GM21447 (cell line): ENCODE data around the gene ACTA2.

Experiments used
- ATAC-seq: cut with Tn5 transposase; IDR thresholded peaks from one replicate; pipeline ENCODE4 v1.9.1; 2021; ENCODE audit not compliant: unreplicated experiment

ACTA2 gene

GRCh38 chr10:88952647-88953111 lies at the start of gene ACTA2:
ACTA2 (minus strand) TSS chr10:88952773; CDS start chr10:88948930, 3,843 bp downstream.
- ATAC-seq: no peak

DNA sequence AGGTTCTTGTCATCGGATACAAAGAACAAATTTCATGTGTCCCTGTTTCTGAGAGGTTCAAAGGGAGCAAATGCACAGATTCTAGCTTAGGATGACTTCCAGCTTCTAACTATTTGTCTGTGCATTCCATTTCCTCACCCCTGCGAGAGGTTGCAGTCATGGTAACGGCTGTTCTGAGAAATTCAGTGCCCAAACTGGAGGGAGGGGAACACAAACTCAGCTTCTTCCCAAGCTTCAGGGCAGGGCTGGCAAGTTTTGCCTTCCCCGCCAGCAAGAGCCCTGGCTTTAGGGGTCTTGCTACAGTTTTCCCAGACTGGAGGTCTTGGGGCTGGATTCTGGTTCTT lies 49.1 kb upstream of the ACTA2 start:
- ATAC-seq: no peak

DNA sequence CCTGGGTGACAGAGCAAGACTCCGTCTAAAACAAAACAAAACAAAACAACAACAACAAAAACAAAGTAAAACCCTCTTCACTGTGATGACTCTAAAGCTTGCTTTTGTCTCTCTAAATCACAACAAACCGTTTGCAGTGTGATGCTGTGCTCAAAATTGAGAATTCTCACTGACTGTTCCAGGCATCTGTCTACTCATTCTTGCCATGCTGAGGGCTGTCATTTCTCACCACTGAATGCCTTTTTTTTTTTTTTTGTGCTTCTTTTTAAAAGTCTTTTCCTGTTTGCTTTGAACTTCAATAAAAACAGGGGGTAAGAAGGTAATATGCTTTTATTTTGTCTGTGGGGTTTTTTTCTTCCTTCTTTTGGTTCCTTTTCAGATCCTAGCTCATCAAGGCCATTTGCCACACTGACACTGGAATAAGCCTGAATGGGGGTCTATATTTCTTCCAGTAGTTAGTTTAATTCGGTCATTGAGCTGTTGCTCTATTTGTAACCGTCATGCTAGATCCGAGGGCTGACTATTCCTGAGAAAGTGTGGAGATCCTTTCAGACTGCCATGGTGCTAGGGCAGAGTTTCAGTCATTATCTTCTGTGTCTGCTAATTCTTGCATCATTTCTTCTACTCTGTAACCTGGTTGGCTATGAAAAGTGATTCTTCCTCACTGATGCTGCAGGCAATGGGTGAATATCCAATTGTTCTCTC lies 48.6 kb upstream of the ACTA2 start:
- ATAC-seq: peak; percentile 42

DNA sequence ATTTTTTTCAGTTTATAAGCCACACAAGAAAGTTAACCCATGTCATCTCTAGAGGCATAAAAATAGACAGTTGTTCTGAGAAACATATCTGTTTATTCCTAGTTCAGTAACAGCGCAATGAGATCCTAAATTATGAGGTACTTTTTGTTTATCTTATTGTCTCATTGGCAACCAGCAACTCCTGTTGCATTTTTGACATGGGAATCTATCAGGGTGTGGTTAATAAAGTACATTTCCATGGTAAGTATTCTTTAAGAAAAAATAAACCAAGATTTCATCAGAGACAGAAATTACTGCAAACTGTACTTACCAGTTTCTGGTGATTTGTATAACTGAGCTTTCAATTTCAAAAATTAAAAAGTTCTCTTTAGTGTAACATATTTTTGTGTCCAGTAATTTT lies 47.1 kb upstream of the ACTA2 start:
- no peak for ATAC-seq

DNA sequence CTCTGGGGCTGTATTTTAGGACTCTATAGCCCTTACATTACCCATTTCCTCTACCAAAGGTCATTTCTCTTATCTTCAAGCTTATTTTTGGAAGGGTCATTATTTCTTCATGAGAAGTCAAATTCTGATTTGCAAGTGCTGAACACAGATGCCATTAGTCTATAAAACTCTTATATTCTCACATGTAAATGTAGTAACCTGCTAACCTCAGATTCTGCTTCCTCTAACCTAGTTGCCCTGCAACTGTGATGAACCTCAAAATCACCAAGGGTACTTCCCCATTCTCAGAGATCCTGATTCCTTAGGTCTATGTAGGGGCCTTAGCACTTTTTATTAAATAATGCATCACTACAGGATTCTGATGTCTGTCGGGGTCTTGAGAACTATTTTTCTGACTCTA lies 44.4 kb upstream of the ACTA2 start:
- ATAC-seq: peak; percentile 59

GRCh38 chr10:88995156-88995876 lies 42.7 kb upstream of the ACTA2 start:
- no peak for ATAC-seq

GRCh38 chr10:88994019-88994418 lies 41.4 kb upstream of the ACTA2 start:
- no peak for ATAC-seq

DNA sequence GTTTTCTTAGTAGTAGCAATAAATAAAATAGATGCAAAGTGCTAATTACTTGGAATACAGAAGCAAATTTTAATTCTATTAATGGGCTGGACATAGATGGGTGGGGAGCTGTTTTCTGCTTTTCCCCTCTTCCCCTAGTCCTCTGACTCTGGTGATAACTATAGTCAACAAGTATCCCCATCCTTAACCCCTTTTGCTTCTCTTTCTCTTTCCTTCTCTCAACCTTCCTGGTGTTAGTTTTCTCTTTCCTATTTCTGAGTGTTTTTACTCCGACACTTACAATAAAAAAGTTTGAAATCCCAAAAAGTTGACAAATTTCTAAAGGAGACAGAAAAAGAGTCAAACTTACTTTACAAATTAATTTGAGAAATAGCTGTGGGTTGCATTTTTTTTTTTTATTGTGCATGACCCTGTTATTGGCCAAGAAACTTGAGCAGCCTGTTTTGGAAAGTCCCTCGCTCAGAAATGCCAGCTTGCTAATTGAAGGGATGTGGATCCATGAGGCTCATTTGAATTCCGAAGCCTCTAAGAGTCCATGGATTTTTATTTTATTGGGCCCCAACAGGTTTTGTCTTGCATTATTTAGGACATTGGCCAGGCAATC lies 40.5 kb upstream of the ACTA2 start:
- no peak for ATAC-seq

- no peak for ATAC-seq
These were observed 39.3 kb upstream of the ACTA2 start for GRCh38 chr10:88991899-88992320.

DNA sequence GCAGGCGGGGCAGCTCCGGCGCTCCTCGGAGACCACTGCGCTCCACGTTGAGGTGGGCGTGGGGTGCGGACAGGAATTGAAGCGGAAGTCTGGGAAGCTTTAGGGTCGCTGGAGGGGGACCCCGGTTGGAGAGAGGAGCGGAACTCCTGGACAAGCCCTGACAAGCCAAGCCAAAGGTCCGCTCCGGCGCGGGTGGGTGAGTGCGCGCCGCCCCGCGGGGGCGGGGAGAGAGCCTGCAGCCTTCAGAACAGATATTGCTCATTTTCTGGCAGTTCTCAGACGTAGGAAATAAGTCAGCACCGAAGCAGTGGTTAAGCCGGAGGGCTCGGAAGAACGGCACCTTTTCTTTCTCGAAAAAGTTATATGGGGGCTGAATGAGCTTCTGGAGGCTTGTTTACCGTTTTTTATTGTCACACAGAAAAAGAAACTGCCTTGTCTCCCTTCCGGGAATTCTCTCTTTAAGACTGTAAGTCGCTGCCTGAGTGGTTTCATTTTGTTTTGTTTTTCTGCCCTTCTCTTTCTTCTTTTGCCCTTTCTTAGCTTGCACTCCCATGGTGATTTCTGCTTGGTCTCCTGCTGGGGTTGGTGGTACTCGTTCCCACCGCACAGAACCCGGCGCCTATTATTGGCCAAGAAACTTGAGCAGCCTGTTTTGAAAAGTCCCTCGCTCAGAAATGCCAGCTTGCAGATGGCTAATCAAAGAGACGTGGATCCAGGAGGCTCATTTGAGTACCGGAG lies 38.8 kb upstream of the ACTA2 start:
- peak; percentile 42 for ATAC-seq

DNA sequence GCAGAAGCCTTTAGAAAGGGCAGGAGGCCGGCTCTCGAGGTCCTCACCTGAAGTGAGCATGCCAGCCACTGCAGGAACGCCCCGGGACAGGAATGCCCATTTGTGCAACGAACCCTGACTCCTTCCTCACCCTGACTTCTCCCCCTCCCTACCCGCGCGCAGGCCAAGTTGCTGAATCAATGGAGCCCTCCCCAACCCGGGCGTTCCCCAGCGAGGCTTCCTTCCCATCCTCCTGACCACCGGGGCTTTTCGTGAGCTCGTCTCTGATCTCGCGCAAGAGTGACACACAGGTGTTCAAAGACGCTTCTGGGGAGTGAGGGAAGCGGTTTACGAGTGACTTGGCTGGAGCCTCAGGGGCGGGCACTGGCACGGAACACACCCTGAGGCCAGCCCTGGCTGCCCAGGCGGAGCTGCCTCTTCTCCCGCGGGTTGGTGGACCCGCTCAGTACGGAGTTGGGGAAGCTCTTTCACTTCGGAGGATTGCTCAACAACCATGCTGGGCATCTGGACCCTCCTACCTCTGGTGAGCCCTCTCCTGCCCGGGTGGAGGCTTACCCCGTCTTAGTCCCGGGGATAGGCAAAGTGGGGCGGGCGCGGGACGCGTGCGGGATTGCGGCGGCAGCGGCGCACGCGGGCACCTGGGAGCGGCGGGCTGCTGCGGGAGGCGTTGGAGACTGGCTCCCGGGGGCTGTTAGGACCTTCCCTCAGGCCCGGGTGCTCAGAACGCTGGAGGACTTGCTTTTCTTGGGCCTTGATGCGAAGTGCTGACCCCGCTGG lies 38.0 kb upstream of the ACTA2 start, which contains the start of gene FAS:
Gene FAS (plus strand): TSS at position 415 of the 777 bp plus-strand sequence. CDS start 79 bp downstream, at position 494.
- ATAC-seq: peak; percentile 62

DNA sequence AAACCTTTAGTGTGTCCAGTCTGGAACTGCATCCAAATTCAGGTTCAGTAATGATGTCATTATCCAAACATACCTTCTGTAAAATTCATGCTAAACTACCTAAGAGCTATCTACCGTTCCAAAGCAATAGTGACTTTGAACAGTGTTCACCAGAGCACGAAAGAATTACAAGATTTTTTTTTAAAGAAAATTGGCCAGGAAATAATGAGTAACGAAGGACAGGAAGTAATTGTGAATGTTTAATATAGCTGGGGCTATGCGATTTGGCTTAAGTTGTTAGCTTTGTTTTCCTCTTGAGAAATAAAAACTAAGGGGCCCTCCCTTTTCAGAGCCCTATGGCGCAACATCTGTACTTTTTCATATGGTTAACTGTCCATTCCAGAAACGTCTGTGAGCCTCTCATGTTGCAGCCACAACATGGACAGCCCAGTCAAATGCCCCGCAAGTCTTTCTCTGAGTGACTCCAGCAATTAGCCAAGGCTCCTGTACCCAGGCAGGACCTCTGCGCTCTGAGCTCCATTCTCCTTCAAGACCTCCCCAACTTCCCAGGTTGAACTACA lies 37.3 kb upstream of the ACTA2 start:
- ATAC-seq: peak; percentile 21

DNA sequence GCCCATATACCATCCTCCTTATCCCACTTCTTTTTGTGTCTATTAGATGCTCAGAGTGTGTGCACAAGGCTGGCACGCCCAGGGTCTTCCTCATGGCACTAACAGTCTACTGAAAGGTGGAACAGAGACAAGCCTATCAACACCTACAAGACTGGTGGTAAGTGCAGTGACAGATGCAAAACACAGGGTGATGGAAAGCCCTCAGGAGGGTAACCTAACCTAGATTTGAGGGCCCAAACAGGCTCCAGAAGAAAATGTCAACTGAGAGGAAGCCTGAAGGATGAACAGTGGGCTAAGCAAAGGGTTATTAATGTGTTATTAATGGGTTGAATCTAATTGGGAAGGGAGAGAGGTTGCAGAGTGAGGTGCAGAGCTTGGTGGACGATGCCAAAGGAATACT lies 36.9 kb upstream of the ACTA2 start:
- ATAC-seq: no peak

GRCh38 chr10:88987840-88988239 lies 35.3 kb upstream of the ACTA2 start:
- ATAC-seq: no peak

DNA sequence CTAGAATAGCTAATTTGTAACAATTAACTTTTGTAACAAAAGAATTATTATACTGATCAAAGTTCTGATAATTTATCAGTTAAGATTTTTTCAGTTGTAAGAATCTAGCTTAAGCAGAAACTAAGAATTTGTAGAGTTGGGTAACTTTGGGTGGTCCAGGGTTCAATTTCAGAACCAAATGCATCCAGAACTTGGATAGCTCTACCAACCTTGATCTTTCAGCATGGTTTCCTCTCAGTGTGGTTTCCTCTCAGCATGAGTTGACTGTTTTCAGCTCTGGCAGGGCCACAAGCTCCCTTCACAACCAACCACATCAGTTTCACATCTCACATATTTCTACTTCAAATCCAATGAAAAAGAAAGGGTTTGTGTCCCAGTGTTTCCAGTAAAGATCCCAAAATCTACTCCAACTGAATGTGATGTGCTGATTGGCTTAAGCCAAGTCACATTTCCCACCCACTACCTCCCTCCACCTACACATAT lies 34.7 kb upstream of the ACTA2 start:
- no peak for ATAC-seq

- no peak for ATAC-seq
These were observed 34.1 kb upstream of the ACTA2 start for GRCh38 chr10:88986549-88987242.

GRCh38 chr10:88984525-88984924 lies 32.0 kb upstream of the ACTA2 start:
- no peak for ATAC-seq

GRCh38 chr10:88983939-88984338 lies 31.4 kb upstream of the ACTA2 start:
- ATAC-seq: no peak

DNA sequence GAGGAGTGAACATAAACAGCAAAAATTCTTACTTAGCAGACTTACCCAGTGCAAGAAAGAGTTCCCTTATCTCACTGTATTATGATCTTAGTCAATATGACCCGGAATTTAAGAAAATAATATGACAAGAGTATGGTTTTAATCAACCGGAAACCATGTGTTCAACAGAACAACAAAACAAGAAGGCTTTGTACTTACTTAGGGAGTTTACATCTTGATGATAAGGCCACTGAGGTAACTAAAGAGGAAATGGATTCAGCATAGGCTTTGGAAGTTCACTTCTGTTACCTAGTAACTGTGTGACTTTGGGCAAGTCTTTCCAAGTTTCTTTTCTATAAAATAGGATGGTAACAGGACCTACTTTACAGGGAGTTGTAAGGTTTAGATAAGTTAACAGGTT lies 30.6 kb upstream of the ACTA2 start:
- ATAC-seq: no peak
